Measurements from ENCODE around the gene POC1A.

The POC1A gene

GRCh38 chr3:52086461-52086860 is 67.8 kb downstream of the POC1A start:
- no peaks in the 10 kb centered on the region for H3K36me3 ChIP-seq (ENCODE audit: insufficient read depth)
- no peak overlapping the region for H3K27ac ChIP-seq
- H3K9ac ChIP-seq, result no peak overlapping the region
- no peak for TF ChIP-seq CTCF (conservative IDR thresholded peaks at IDR 0.05; ENCODE audit: low read depth, low read length)
- H3K79me2 ChIP-seq (ENCODE audit: insufficient read depth, low read depth), result no peaks in the 10 kb centered on the region
- H3K27me3 ChIP-seq (ENCODE audit: insufficient read depth, low read depth), result no peaks in the 10 kb centered on the region
- H2AFZ ChIP-seq (ENCODE audit: low read depth), result no peak overlapping the region
- H4K20me1 ChIP-seq (ENCODE audit: insufficient read depth), result no peaks in the 10 kb centered on the region
- no peak overlapping the region for H3K4me3 ChIP-seq (IDR thresholded peaks at IDR 0.05; ENCODE audit: insufficient read depth, low read depth, low read length)
- H3K4me2 ChIP-seq, result no peak overlapping the region
- no peaks in the 10 kb centered on the region for H3K4me1 ChIP-seq (ENCODE audit: low read depth, poor library complexity, severe bottlenecking)

- H3K9ac ChIP-seq, result no peak overlapping the region
- H3K27me3 ChIP-seq (ENCODE audit: insufficient read depth, low read depth), result no peaks in the 10 kb centered on the region
- no peak overlapping the region for H3K4me2 ChIP-seq
- H2AFZ ChIP-seq (ENCODE audit: low read depth), result no peak overlapping the region
- no peak for TF ChIP-seq CTCF (conservative IDR thresholded peaks at IDR 0.05; ENCODE audit: low read depth, low read length)
- no peaks in the 10 kb centered on the region for H3K4me1 ChIP-seq (ENCODE audit: low read depth, poor library complexity, severe bottlenecking)
- H3K27ac ChIP-seq, result no peak overlapping the region
- no peaks in the 10 kb centered on the region for H3K36me3 ChIP-seq (ENCODE audit: insufficient read depth)
- H3K4me3 ChIP-seq (IDR thresholded peaks at IDR 0.05; ENCODE audit: insufficient read depth, low read depth, low read length), result no peak overlapping the region
- no peaks in the 10 kb centered on the region for H3K79me2 ChIP-seq (ENCODE audit: insufficient read depth, low read depth)
- H4K20me1 ChIP-seq (ENCODE audit: insufficient read depth), result no peaks in the 10 kb centered on the region
Observed at GRCh38 chr3:52085681-52086282, 68.4 kb downstream of the POC1A start.

- no peak for TF ChIP-seq CTCF (conservative IDR thresholded peaks at IDR 0.05; ENCODE audit: low read depth, low read length)
- Histone ChIP-seq H3K9ac (no peak overlapping the region), H3K4me1 (ENCODE audit: low read depth, poor library complexity, severe bottlenecking) (no peaks in the 10 kb centered on the region), H3K4me2 (no peak overlapping the region), H3K79me2 (ENCODE audit: insufficient read depth, low read depth) (no peaks in the 10 kb centered on the region), H3K27me3 (ENCODE audit: insufficient read depth, low read depth) (no peaks in the 10 kb centered on the region), H4K20me1 (ENCODE audit: insufficient read depth) (no peaks in the 10 kb centered on the region), H3K36me3 (ENCODE audit: insufficient read depth) (no peaks in the 10 kb centered on the region), H2AFZ (ENCODE audit: low read depth) (no peak overlapping the region), H3K27ac (no peak overlapping the region), H3K4me3 (IDR thresholded peaks at IDR 0.05; ENCODE audit: insufficient read depth, low read depth, low read length) (no peak overlapping the region)
Observed at GRCh38 chr3:52084954-52085680, 69.1 kb downstream of the POC1A start.

- Histone ChIP-seq H3K4me3 (IDR thresholded peaks at IDR 0.05; ENCODE audit: insufficient read depth, low read depth, low read length) (no peak overlapping the region), H3K9ac (no peak overlapping the region), H4K20me1 (ENCODE audit: insufficient read depth) (no peaks in the 10 kb centered on the region), H3K4me2 (no peak overlapping the region), H3K79me2 (ENCODE audit: insufficient read depth, low read depth) (no peaks in the 10 kb centered on the region), H3K27me3 (ENCODE audit: insufficient read depth, low read depth) (no peaks in the 10 kb centered on the region), H2AFZ (ENCODE audit: low read depth) (no peak overlapping the region), H3K4me1 (ENCODE audit: low read depth, poor library complexity, severe bottlenecking) (no peaks in the 10 kb centered on the region), H3K36me3 (ENCODE audit: insufficient read depth) (no peaks in the 10 kb centered on the region), H3K27ac (no peak overlapping the region)
- no peak for TF ChIP-seq CTCF (conservative IDR thresholded peaks at IDR 0.05; ENCODE audit: low read depth, low read length)
Observed at GRCh38 chr3:52084216-52084945, 69.8 kb downstream of the POC1A start.

Measured in KMS-11 (cell line).